ENCODE results near the gene FNBP1.

- TF ChIP-seq CTCF (IDR thresholded peaks at IDR 0.05; ENCODE audit: insufficient read depth, low read length) (no peak), GABPA (IDR thresholded peaks at IDR 0.05; ENCODE audit: low read depth) (no peak), POLR2AphosphoS5 (IDR thresholded peaks at IDR 0.05; ENCODE audit: low read depth) (no peak)
Measured at GRCh38 chr9:130013326-130013725, 29.7 kb downstream of the FNBP1 start.
